ENCODE measurements around the gene ZNF562.

GRCh38 chr19:9672893-9673292 lies 2.0 kb downstream of the ZNF562 start:
- TF ChIP-seq CTCF (IDR thresholded peaks at IDR 0.05) (no peak), POLR2A (IDR thresholded peaks at IDR 0.05) (no peak)

All from heart left ventricle (tissue), 13 donors.